Hematopoietic multipotent progenitor cell treated with erythropoietin and hydrocortisone succinate and interleukin-3 and kit ligand, for 6 days (in vitro differentiated cells): Measurements from ENCODE around the gene HUS1.
"Not testable (repeated sequence)": the region's sequence is repeated elsewhere in the genome, so short reads cannot be mapped to it uniquely, and the experiment has no call there.

Source experiments
- DNase-seq: peaks from one replicate; pipeline ENCODE4 v3.0.0-alpha.2; 2015

HUS1 gene

DNA sequence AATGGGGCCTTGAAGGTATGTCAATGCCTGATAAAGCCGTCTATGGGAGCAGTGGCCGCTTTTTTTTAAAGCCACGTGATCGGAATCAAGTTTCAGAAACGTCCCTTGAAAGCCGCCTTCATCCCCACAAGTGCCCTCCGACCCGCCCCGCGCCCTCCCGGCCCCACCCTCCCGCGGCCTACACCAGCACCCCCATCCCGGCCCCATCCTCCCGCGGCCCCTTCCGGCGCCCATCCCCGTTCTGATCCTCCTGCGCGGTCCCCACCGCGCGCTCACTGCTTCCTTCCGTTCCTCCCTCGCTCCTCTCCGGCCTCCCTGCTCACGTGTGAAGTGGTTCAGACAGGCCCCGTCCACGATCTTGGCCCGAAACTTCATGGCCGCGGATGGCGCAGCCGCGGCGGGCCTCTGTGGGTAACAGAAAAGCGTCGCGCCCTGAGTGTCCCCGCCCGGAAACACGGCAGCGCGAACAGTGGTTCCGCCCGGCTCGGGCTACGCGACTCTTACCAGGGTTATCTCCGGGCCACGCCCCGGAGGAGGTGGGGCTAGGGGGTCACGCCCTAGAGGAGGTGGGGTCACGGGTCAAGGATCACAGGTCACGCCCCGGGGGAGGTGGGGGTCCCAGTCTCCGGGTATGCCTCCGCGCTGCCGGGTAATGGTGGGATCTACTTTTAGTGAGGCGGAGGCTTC lies at the start of gene HUS1:
HUS1 (minus strand) TSS at position 471 of the 687 bp plus-strand sequence; CDS start at position 375, 96 bp downstream.
- DNase-seq = peak; percentile 97

- DNase-seq = no peak
Measured at GRCh38 chr7:48028938-48029337, 49.5 kb upstream of the HUS1 start, which contains the start of gene SUN3. TSS of gene SUN3 (minus strand) at chr7:48029107. CDS start at chr7:48028938, 169 bp downstream.

GRCh38 chr7:48025624-48026023 lies 46.2 kb upstream of the HUS1 start:
- DNase-seq = no peak

GRCh38 chr7:48017674-48018073 lies 38.3 kb upstream of the HUS1 start:
- DNase-seq = no peak

DNA sequence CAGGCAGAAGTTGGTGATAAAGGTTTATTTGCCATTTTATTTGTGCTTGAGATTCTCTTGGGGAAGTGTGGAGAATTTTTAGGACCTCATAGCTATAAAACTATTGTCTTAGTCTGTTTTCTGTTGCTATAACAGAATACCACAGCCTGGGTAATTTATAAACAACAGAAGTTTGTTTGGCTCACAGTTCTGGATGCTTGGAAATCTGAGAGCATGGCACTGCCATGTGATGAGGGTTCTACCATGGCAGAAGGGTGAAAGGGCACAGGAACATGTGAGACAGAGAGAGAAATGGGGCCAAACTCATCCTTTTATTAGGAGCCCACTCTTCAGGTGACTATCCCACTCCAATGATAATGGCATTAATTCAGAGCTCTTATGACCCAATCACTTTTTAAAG lies 37.2 kb upstream of the HUS1 start:
- DNase-seq = no peak

DNA sequence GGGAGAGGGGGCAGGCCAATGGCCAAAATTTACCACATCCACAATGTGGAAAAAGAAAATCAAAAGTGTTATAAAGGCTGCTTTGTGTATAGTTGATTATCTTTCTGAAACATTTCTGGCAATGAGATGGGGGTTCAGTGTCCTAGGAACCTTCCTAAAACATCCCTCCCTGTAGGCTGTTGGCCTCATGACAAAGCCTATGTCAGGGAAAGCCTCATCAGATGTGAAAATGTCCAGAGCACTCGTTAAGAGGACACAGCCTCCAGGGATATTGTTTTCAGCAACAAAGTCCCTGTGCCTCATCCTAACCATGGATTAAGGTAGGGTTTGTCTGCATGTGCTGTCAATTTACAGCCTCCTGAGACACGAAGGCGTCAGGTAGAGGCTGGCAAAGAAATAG lies 32.5 kb upstream of the HUS1 start:
- no peak for DNase-seq

DNA sequence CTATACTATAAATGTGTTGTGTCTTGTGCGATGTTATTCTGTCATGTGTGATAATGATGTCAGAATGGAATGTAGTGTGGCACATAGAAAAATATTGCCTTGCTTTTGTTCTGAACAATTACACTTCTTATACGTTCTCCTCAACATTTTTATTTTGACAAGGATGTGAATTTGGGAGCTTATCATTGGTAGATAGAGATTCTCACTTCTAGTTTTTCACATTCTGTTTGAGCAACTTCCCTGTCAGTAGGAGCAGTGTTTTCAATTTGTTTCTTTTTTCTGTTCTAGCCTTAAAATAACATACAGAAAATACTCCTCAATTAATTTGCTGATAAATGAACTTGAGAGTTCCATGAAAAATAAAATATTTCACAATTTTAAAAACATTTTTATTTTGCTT lies 31.9 kb upstream of the HUS1 start:
- DNase-seq = no peak

DNA sequence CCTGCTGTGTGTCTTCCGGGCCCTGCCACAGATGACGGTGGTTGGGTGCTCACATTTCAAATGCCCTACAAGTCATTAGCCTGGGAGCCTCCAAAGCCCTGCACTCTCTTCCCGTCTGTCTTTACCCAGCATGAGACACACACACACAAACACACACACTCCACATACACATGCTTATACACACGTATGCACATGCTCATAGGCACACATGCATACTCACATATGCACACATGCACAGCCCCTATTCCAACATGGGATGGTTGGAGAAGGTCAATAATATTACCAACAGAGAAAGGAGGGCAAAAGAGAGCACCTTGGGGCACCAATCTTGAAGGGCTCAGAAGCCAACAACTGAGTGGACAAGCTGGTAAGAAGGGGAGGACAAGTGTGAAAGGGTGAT lies 30.5 kb upstream of the HUS1 start:
- no peak for DNase-seq

DNA sequence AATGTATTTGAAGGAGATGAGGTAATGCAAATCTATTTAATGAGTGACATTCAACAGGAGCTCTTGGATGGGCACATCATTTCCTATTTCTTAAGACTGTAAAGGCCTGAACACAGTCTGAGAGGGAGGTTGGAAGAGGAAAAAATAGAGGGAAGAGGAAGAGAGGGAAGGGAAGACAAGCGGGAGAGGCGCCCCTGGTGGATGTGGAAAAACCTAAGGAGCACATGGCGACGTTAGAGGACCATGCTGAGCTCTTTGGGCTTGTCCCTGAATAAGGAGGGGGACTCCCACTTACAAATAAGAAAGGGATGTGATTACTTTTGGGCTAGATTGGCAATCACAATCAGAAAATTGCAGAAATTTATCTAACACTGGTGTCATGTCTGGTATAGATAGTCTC lies 29.8 kb upstream of the HUS1 start:
- no peak for DNase-seq

GRCh38 chr7:48006866-48007265 lies 27.5 kb upstream of the HUS1 start:
- DNase-seq = no peak

DNA sequence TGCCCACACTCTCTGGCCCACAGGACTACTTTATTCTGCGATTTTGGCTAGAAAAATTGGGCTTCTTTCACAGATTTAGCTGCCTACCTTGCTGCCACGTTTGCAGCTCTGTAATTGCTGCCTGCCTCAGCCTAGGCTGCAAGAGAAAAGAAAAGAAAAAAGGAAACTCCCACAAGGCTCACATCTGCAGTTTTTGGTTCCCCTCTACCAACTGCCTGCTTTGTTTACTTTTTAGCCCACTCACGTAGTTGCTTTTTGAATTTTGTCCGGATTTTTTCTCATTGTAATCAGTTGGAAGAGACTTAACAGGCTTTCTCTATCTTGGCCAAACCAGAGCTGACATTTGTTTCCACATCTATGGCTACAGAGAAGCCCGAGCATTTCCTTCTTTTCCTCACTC lies 25.2 kb upstream of the HUS1 start:
- no peak for DNase-seq

GRCh38 chr7:48004032-48004431 lies 24.6 kb upstream of the HUS1 start:
- no peak for DNase-seq

- not testable (repeated sequence) for DNase-seq
Measured at GRCh38 chr7:48000164-48000563, 20.7 kb upstream of the HUS1 start.

- no peak for DNase-seq
Measured at GRCh38 chr7:47999413-47999812, 20.0 kb upstream of the HUS1 start.

GRCh38 chr7:47992446-47992845 lies 13.0 kb upstream of the HUS1 start:
- DNase-seq = peak; percentile 9

DNA sequence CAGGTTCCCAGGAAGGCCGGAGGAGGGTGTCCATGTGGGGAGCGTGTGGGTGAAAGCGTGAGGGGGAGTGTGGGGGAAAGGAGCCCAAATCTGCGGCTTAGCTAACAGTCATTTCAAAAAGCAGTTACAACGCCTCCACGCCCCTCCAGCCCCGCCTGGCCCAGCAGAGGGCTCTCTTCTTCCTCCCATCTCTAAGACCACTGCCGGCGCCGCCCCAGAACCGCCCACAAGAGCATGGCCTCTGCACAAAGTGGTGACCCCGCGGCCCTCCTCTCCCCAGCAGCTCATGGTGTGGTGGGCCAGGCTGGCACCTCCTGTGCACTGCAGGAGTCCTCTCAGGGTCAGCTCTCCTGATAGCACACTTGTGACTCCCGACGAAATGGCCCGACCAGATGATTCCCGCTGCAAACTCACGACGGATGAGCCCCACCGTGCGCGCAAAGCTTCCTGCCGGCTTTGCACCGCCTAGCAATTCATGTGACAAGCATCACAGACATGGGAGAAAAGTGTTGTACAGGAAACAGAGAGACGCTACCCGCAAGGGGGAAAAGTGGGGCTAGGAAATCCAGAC lies 12.4 kb upstream of the HUS1 start:
- peak; percentile 94 for DNase-seq

GRCh38 chr7:47991270-47991669 lies 11.9 kb upstream of the HUS1 start:
- DNase-seq = peak; percentile 26

DNA sequence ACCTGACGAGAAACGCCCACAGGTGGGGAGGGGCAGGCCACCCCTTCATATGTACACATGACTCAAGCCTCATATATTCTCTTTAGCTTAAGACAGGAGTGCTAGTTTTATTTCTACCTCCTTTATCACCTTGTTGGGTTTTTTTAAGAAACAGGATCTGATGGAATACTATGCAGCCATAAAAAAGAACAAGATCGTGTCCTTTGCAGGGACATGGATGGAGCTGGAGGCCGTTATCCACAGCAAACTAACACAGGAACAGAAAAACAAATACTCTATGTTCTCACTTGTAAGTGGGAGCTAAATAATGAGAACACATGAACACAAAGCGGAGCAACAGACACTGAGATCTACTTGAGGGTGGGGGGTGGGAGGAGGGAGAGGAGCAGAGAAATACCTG lies 11.2 kb upstream of the HUS1 start:
- no peak for DNase-seq

DNA sequence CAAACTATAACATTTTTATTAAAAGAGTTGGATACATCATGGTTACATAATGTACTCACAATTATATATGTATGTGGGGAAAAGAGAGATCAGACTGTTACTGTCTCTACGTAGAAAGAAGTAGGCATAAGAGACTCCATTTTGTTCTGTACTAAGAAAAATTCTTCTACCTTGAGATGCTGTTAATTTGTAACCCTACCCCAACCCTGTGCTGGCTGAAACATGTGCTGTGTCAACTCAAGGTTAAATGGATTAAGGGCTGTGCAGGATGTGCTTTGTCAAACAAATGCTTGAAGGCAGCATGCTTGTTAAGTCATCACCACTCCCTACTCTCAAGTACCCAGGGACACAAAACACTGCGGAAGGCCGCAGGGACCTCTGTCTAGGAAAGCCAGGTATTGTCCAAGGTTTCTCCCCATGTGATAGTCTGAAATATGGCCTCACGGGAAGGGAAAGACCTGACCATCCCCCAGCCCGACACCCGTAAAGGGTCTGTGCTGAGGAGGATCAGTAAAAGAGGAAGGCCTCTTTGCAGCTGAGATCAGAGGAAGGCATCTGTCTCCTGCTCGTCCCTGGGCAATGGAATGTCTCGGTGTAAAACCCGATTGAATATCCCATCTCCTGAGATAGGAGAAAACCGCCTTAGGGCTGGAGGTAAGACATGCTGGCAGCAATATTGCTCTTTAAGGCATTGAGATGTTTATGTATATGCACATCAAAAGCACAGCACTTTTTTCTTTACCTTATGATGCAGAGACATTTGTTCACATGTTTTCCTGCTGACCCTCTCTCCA lies 10.4 kb upstream of the HUS1 start:
- DNase-seq = not testable (repeated sequence)

GRCh38 chr7:47988496-47989386 lies 9.3 kb upstream of the HUS1 start:
- DNase-seq = peak; percentile 55

GRCh38 chr7:47982610-47983009 lies 3.2 kb upstream of the HUS1 start:
- no peak for DNase-seq

GRCh38 chr7:47980648-47981047 lies 1.2 kb upstream of the HUS1 start:
- not testable (repeated sequence) for DNase-seq

- peak; percentile 24 for DNase-seq
Measured at GRCh38 chr7:47979832-47980181, 392 bp upstream of the HUS1 start.
